HL-60 (cell line): ENCODE data around the gene GPR101.

Source experiments
- CTCF ChIP-seq: IDR thresholded peaks from one replicate; pipeline ENCODE4 v1.5.1; 2011; ENCODE audit warnings: low read length, control low read depth, inconsistent platforms; ENCODE audit not compliant: insufficient read depth
- GABPA ChIP-seq: IDR thresholded peaks from 2 replicates; pipeline ENCODE4 v1.6.1; 2012; ENCODE audit warnings: low read depth
- POLR2AphosphoS5 ChIP-seq: IDR thresholded peaks from 2 replicates; pipeline ENCODE4 v1.6.1; 2012; ENCODE audit warnings: low read depth
- REST ChIP-seq: IDR thresholded peaks from 2 replicates; pipeline ENCODE4 v1.6.1; 2012; ENCODE audit warnings: low read depth; ENCODE audit not compliant: insufficient replicate concordance
- SPI1 ChIP-seq: IDR thresholded peaks from 2 replicates; pipeline ENCODE4 v1.6.1; 2012; ENCODE audit warnings: low read depth, mild to moderate bottlenecking, borderline replicate concordance

- TF ChIP-seq CTCF, result no peak
- TF ChIP-seq GABPA, result no peak
- no peak for TF ChIP-seq POLR2AphosphoS5
- TF ChIP-seq REST, result no peak
- TF ChIP-seq SPI1, result no peak
Observed at GRCh38 chrX:137033774-137034507, at the start of gene GPR101.
